Stimulated activated naive B cell treated with anti-CD40 and anti-IgM and Interleukin-4, amounts not matched to agents 10 μg/mL and 1 μg/mL and 100 μg/mL, for 72 hours (primary cell): ENCODE results near the gene LAIR1.

ENCODE experiments used
- ATAC-seq, 2 donors: fragments of 150-1000 bp; cut with Tn5 transposase; replicated peaks; 2 replicates each; pipeline ENCODE4 v1.10.0; 2021; ENCODE audit warnings: moderate library complexity in 1 of 2
- DNase-seq: peaks from one replicate; pipeline ENCODE4 v3.0.0; 2021
- H3K27ac Mint-ChIP-seq: one replicate; pipeline ENCODE4 v1.8.0; 2022; ENCODE audit warnings: mild to moderate bottlenecking, mixed read lengths
- H3K27me3 Mint-ChIP-seq, 2 donors: one replicate each; pipeline ENCODE4 v1.8.0; 2022; ENCODE audit warnings: mixed read lengths in 2 of 2
- H3K36me3 Mint-ChIP-seq, 2 donors: one replicate each; pipeline ENCODE4 v1.8.0; 2022; ENCODE audit warnings: mixed read lengths in 2 of 2, mild to moderate bottlenecking in 1 of 2
- H3K4me1 Mint-ChIP-seq, 2 donors: one replicate each; pipeline ENCODE4 v1.8.0; 2022; ENCODE audit warnings: mixed read lengths in 2 of 2, mild to moderate bottlenecking in 1 of 2
- H3K4me3 Mint-ChIP-seq, 2 donors: one replicate each; pipeline ENCODE4 v1.8.0; 2022; ENCODE audit warnings: mild to moderate bottlenecking in 2 of 2, mixed read lengths in 2 of 2, moderate library complexity in 1 of 2
- H3K9me3 Mint-ChIP-seq, 2 donors: one replicate each; pipeline ENCODE4 v1.8.0; 2022; ENCODE audit warnings: mixed read lengths in 2 of 2, mild to moderate bottlenecking in 1 of 2

Gene LAIR1

DNA sequence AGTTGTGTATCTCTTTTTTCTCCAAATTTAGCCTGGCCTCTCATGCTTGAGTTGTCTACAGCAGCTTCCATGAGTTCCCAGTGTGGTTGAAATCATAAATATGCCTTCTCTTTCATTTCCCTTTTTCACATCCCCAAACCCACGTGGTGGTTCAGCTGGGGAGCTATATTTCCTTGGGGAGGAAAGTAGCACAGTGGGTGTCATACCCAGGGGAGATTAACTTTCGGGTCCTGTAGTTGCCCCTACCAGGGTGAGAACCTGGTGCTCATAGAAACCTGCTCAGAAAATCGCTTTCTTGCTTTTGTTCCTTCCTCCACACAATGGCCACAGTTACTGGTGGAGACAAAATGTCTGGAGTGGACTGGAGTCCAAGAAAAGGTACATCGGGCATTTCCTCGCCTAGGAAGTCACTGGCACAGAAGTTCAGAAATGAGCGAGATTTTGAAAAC lies 18.8 kb downstream of the LAIR1 start:
- Mint-ChIP-seq H3K27ac (peak overlapping the region; percentile 75), H3K4me3 (peak overlapping the region in 1 of 2 donors; percentile 57), H3K36me3 (peaks cover 0 to 8% of the 10 kb centered on the region in 2 donors), H3K27me3 (peaks cover 7 to 9% of the 10 kb centered on the region in 2 donors), H3K4me1 (peaks cover 61 to 90% of the 10 kb centered on the region in 2 donors), H3K9me3 (peaks cover 0 to 2% of the 10 kb centered on the region in 2 donors)
- ATAC-seq (peak; percentile 95 to 97), DNase-seq (peak; percentile 84)

DNA sequence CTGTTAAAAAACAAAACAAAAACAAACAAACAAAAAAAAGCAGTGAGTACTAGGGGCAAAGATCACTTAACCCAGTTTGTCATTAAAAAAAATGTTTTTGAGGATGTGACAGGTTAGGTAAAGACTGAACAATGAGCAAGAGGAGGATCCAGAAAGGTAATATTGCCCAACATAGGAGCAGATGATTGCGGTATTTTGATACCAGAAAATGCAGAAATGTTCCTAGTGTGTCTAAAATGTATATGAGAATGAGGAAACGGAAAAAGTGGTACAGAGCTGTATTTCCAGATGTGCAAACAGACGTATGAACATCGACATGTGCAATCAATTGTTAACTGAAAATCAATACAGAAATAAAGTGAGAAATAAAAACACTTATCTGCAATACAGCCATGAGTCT lies 20.9 kb downstream of the LAIR1 start:
- Mint-ChIP-seq H3K9me3 (peaks cover 0 to 2% of the 10 kb centered on the region in 2 donors), H3K4me1 (peaks cover 62 to 96% of the 10 kb centered on the region in 2 donors), H3K27me3 (peaks cover 3 to 5% of the 10 kb centered on the region in 2 donors), H3K27ac (no peak overlapping the region), H3K36me3 (peaks cover 0 to 5% of the 10 kb centered on the region in 2 donors), H3K4me3 (peak overlapping the region in 1 of 2 donors; percentile 33)
- DNase-seq (no peak), ATAC-seq (no peak)

DNA sequence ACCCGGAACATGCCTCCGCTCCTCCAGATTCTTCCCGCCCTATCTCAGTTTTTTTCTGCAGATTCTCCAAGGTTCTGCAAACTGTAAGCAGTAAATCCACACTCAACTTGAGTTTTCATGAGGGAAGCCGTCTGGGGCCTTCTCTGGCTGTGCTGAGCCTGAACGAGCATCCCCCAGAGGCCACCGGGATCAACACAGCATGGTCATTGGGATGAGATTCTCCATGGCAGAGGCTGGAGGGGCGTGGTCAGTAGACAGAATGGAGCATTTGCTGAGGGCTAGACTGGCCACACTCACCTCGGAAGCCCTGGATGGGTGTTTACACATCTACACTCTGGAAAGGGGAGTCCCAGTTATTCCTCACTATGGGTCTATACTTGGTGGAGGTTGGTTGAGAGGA lies 23.4 kb downstream of the LAIR1 start:
- Mint-ChIP-seq H3K36me3 (peaks cover 0 to 2% of the 10 kb centered on the region in 2 donors), H3K4me1 (peaks cover 60 to 96% of the 10 kb centered on the region in 2 donors), H3K9me3 (peaks cover 0 to 2% of the 10 kb centered on the region in 2 donors), H3K4me3 (peak overlapping the region in 1 of 2 donors; percentile 16), H3K27me3 (no peaks in the 10 kb centered on the region), H3K27ac (no peak overlapping the region)
- ATAC-seq (no peak), DNase-seq (no peak)

DNA sequence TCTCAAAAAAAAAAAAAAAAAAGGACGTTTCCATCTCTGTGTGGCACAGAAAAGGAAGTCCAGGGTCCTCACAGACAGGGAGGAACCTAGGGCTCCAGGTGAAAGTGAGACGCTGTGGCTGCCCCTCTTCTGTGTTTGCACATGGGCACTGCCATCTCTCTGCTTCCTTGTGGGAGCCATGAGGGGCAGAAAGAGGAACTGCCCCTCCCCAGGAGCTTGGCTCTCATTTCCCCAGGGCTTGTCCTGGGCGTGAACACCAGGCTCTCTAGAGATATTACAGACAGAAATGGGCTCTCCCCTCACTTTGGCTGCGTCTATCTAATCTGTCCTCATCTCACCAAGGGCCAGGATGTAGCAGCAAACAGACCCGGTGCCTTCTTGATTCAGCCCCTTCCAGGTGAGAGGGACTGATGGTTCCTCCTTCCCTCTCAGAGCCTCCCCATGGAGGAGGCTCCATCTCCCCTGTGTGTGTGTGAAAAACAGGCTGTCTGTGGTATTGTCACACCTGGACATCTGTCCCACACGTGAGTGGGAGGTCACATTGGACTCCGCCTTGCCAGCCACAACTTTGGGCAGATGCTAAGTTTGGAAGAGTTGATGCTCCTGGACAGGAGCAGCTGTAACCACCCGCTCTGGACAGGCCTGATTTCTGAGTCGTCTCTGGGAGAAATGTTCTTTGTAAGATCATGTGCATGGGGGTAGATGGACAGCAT lies 24.9 kb downstream of the LAIR1 start:
- peak; percentile 83 to 84 for ATAC-seq
- no peaks in the 10 kb centered on the region for H3K27me3 Mint-ChIP-seq

DNA sequence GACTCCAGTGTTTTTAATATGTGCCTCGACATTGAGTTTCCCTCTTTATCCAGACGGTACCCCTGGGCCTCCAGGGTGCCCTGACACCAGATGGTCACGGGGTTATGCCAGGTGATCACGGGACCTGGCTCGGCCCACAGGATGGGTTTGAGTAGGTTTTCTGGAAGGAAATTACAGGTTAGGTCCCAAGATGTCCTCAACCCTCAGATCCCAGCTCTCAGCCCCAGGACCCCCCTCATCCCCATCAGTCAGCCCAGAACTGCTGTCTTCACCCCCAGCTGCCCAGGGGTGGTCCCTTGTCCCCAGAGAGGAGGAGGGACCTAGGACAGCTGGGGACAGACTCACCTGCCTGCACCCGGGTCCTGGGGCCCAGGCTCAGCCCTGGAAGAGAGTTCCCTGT lies 26.2 kb downstream of the LAIR1 start:
- H3K36me3 Mint-ChIP-seq = peaks cover 0 to 2% of the 10 kb centered on the region in 2 donors
- ATAC-seq = no peak
- no peak overlapping the region for H3K27ac Mint-ChIP-seq
- DNase-seq = no peak
- H3K4me3 Mint-ChIP-seq = peak overlapping the region in 1 of 2 donors; percentile 47
- H3K27me3 Mint-ChIP-seq = no peaks in the 10 kb centered on the region
- peaks cover 59 to 89% of the 10 kb centered on the region in 2 donors for H3K4me1 Mint-ChIP-seq
- H3K9me3 Mint-ChIP-seq = peaks cover 0 to 2% of the 10 kb centered on the region in 2 donors

More for the DNA sequence above, 24.9 kb downstream of the LAIR1 start:
- Mint-ChIP-seq H3K9me3 (peaks cover 0 to 2% of the 10 kb centered on the region in 2 donors), H3K4me1 (peaks cover 60 to 92% of the 10 kb centered on the region in 2 donors), H3K4me3 (peak overlapping the region; percentile 3 to 26), H3K27ac (peak overlapping the region; percentile 59), H3K36me3 (peaks cover 0 to 2% of the 10 kb centered on the region in 2 donors)
- DNase-seq = peak; percentile 55

DNA sequence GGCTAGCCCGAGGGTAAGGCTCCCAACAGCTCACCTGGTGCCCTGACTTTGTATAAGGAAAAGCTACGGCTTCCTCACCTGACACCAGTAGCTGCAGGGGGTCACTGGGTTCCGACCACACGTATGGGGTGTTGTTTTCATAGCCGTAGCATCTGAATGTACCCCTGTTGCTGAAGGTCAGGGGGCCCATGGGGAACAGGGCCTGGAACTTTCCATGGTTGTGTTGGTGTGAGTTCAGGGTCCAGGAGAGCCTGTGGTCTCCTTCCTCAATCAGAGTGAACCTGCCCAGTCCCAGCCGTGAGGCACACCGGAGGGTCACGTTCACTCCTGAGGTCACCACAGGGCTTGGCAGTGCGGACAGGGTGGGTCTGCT lies 26.9 kb downstream of the LAIR1 start:
- no peak for DNase-seq

DNA sequence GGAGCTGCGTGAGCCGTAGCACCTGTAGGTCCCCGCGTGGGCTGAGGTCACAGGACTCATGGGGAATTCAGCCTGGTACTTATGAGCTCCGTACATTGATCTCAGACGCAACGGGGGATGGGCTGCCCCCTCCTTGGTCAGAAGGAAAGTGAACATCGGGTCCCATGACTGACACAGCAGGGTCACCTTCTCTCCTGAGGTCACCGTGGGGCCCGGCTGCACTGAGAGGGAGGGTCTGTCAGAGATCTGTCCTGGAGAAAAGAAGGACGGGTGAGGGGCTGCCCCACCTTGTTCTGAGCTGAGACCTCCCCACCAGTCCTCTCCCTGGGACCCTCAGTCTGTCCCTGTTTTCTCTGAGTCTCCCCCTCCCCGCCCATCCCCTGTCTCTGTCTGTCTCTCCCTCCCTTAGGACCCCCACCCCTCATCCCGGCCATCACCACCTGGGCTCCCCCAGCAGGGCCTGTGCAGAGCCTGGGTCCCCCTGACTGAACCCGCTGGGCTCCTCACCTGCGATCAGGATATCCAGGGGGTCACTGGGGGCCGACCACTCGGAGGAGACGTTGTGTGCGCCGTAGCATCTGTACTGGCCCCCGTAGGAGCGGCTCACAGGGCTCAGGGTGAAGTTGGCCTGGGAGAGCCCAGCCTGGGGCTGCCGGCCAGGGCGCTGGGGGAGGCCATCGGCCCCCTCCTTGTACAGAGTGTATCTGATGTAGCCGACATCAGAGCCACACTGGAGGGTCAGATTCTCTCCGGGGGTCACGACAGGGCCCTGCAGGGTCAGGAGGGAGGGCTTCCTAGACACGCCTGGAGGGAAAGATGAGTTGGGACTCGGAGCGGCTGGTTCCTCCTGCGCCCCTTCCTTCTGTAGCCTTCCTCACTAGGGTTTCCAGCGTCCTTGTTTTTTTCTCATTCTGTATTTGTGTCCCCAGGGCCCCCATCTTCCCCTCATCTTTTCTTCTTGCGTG lies 27.6 kb downstream of the LAIR1 start:
- Mint-ChIP-seq H3K27me3 (no peaks in the 10 kb centered on the region), H3K4me1 (peaks cover 63 to 89% of the 10 kb centered on the region in 2 donors), H3K9me3 (peaks cover 0 to 1% of the 10 kb centered on the region in 2 donors), H3K36me3 (peaks cover 0 to 2% of the 10 kb centered on the region in 2 donors), H3K27ac (peak overlapping the region; percentile 54), H3K4me3 (peak overlapping the region; percentile 29 to 59)
- DNase-seq (no peak), ATAC-seq (no peak)

More for the DNA sequence above, 26.9 kb downstream of the LAIR1 start:
- H3K9me3 Mint-ChIP-seq = peaks cover 0 to 2% of the 10 kb centered on the region in 2 donors
- peaks cover 62 to 89% of the 10 kb centered on the region in 2 donors for H3K4me1 Mint-ChIP-seq
- peak overlapping the region in 1 of 2 donors; percentile 59 for H3K4me3 Mint-ChIP-seq
- H3K36me3 Mint-ChIP-seq = peaks cover 0 to 2% of the 10 kb centered on the region in 2 donors
- no peak for ATAC-seq
- no peaks in the 10 kb centered on the region for H3K27me3 Mint-ChIP-seq
- peak overlapping the region; percentile 54 for H3K27ac Mint-ChIP-seq

DNA sequence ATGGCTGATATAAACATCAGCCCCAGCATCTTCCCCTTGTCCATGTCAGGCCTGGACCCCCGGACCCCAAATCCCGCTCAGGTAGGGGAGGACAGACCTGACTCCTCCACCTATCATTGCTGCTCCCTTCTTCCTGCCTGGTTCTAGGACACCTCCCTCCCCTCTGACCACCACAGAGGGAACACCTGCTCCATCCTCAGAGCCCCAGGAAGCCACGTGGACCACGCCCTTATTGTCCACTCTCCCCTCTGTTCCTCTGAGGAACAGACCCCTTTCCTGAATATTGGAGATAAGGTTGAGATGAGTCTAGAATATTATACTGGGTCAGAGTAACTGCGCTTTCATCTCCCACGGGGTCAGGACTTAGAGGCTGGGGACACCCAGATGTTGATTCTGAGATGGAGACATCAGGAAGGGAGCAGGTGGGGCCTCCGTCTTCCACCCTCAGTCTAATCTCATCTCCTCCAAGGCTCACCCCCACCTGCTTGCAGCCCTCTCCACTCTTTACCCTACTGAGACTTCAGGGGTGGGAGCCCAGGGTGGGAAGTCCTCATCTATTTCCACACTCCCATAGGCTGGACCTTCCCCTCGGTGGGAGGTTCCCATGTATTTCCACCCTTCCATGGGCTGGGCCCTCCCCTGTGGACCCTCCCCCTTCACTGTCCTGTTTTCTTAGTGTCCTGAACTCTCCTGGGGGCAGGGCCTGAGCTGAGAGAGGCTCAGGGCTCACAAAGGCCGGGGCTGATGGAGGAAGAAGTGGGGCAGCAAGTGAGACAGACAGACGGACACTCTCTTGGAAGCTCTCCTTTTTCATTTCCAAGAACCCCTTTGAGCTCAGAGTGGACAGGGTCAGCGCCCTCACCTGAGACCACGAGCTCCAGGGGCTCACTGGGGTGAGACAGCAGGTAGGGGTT lies 28.5 kb downstream of the LAIR1 start:
- H3K27ac Mint-ChIP-seq = no peak overlapping the region
- ATAC-seq (no peak), DNase-seq (no peak)
- H3K36me3 Mint-ChIP-seq = peaks cover 0 to under 1% of the 10 kb centered on the region in 2 donors
- no peaks in the 10 kb centered on the region for H3K27me3 Mint-ChIP-seq
- H3K4me1 Mint-ChIP-seq = peaks cover 55 to 81% of the 10 kb centered on the region in 2 donors
- no peaks in the 10 kb centered on the region for H3K9me3 Mint-ChIP-seq
- H3K4me3 Mint-ChIP-seq = peak overlapping the region; percentile 23 to 25

DNA sequence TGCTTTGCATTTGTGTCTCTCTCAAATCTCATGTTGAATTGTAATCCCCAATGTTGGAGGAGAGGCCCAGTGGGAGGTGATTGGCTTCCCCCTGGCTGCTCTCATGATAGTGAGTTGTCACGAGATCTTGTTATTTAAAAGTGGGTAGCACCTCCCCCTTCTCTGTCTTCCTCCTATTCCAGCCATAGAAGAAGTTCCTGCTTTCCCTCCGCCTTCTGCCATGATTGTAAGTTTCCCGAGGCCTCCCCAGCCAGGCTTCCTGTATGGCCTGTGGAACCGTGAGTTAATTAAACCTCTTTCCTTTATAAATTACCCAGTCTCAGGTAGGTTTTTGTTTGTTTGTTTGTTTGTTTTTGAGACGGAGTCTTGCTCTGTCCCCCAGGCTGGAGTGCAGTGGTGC lies 29.6 kb downstream of the LAIR1 start:
- H3K4me3 Mint-ChIP-seq = no peak overlapping the region
- no peak overlapping the region for H3K27ac Mint-ChIP-seq
- no peak for DNase-seq
- H3K27me3 Mint-ChIP-seq = no peaks in the 10 kb centered on the region
- peaks cover 52 to 73% of the 10 kb centered on the region in 2 donors for H3K4me1 Mint-ChIP-seq
- no peak for ATAC-seq
- H3K9me3 Mint-ChIP-seq = no peaks in the 10 kb centered on the region
- H3K36me3 Mint-ChIP-seq = no peaks in the 10 kb centered on the region

DNA sequence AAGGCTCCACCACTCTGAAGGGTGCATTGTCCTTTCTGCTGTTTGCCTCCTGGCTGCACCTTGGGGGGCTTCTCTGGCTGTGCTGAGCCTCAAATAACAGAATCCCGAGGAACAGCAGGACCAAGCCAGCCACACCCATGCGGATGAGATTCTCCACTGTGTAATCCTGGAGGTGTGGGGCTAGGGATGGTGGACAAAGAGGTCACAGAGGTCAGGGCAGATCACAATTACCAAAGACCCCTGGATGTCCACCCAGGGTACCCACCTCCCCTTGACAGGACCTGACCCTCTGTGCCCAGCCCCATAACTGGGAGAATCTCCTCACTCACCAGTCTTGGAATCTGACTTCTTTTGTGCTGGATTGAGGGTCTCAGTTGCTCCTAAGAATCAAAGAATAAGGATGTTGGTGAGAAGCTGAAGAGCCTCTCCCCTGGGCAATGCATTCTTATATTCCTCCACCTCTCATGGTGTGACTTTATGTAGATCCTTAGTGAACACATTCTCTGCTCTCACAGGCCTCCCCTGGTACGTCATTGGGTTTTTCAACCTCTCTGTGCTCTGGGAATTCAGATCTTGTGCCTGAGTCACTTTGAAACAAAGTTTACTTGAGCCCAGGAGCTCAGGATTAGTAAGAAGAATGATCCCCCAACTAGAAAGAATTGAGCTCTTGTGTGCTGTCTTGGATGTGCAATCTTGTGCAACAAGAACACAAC lies 31.0 kb downstream of the LAIR1 start:
- Mint-ChIP-seq H3K27ac (peak overlapping the region; percentile 31), H3K36me3 (peaks cover 3 to 5% of the 10 kb centered on the region in 2 donors), H3K4me1 (peaks cover 44 to 67% of the 10 kb centered on the region in 2 donors), H3K27me3 (no peaks in the 10 kb centered on the region), H3K9me3 (peaks cover 2% of the 10 kb centered on the region in 2 donors), H3K4me3 (no peak overlapping the region)
- ATAC-seq = peak; percentile 33 to 58
- no peak for DNase-seq

DNA sequence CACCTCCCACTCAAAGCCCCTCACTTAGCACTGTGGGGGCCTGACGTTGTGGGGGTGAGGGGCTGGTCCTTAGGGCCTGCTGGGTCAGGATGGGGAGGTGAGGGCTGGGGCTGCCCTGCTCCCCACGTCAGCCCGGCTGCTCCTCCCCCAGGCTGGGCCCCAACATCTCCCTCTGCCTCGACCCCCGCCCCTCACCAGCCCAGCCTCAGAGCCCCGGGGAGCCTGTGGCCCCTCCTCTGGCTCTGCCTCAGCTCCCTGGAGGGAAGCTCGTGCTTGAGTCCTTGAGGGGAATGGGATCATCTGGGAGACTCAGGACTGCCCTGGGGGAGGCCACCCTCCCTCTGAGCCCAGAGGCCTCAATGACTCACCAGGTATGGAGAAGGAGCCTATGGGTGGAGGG lies 32.6 kb downstream of the LAIR1 start:
- H3K4me1 Mint-ChIP-seq = peaks cover 46 to 65% of the 10 kb centered on the region in 2 donors
- peaks cover 10 to 13% of the 10 kb centered on the region in 2 donors for H3K36me3 Mint-ChIP-seq
- no peak overlapping the region for H3K27ac Mint-ChIP-seq
- DNase-seq (no peak), ATAC-seq (no peak)
- no peak overlapping the region for H3K4me3 Mint-ChIP-seq
- H3K27me3 Mint-ChIP-seq = no peaks in the 10 kb centered on the region
- peaks cover 7% of the 10 kb centered on the region in 2 donors for H3K9me3 Mint-ChIP-seq

DNA sequence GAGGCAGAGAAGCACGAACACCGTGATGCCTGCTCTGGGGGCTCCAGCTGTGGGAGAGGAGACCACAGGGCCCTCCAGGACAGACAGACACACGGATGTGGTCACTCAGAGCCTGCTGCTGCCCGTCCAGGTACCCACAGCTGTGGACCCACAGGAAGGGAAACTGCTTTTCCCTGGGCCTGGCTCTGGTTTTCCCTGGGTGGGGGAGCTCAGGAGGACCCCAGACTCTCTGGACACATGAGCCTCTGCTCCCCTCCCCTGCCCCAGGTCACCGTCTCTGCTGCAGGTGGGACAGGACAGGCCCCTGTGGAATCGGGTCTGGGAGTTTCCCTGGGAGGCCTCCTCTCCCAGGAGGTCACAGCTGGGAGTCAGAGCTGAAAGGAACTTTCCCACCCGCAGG lies 33.1 kb downstream of the LAIR1 start:
- Mint-ChIP-seq H3K9me3 (peaks cover 7% of the 10 kb centered on the region in 2 donors), H3K4me1 (peaks cover 48 to 65% of the 10 kb centered on the region in 2 donors), H3K27ac (no peak overlapping the region), H3K27me3 (no peaks in the 10 kb centered on the region), H3K36me3 (peaks cover 10 to 13% of the 10 kb centered on the region in 2 donors), H3K4me3 (no peak overlapping the region)
- no peak for DNase-seq
- ATAC-seq = no peak
